Small intestine (tissue), 7 donors: Measurements from ENCODE around the gene USP12. TPM values are rescaled to one million over a fixed set of nuclear protein-coding genes. Genes with fewer than 3 reads are reported as not detected.

Experiments
- DNase-seq, 2 donors: peaks; one replicate each; pipeline versions ENCODE4 v3.0.0 to v3.0.0-alpha.2; 2013
- FAIRE-seq: peaks from 2 replicates; lab custom pipeline; 2012; peaks lifted over from hg19 to GRCh38; lab: Jason Lieb, UNC
- H3K27ac ChIP-seq, 3 donors: one replicate each; pipeline ENCODE4 v1.5.1; 2013; ENCODE audit warnings: low read length in 2 of 3, mild to moderate bottlenecking in 2 of 3, control low read depth in 1 of 3, inconsistent platforms in 1 of 3, low read depth in 1 of 3, moderate library complexity in 1 of 3
- H3K27me3 ChIP-seq, 3 donors: one replicate each; pipeline ENCODE4 v1.6.1; 2013; ENCODE audit warnings: low read length in 3 of 3, inconsistent platforms in 1 of 3; ENCODE audit not compliant: control insufficient read depth in 3 of 3, insufficient read depth in 3 of 3
- H3K36me3 ChIP-seq, 3 donors: one replicate each; pipeline ENCODE4 v1.6.1; 2013; ENCODE audit warnings: low read length in 3 of 3, inconsistent platforms in 1 of 3, low read depth in 1 of 3, mild to moderate bottlenecking in 1 of 3, moderate library complexity in 1 of 3; ENCODE audit not compliant: control insufficient read depth in 3 of 3, insufficient read depth in 2 of 3
- H3K4me1 ChIP-seq, 3 donors: one replicate each; pipeline ENCODE4 v1.6.1; 2013; ENCODE audit warnings: low read length in 2 of 3, inconsistent platforms in 1 of 3, low read depth in 1 of 3, mild to moderate bottlenecking in 1 of 3, moderate library complexity in 1 of 3; ENCODE audit not compliant: control insufficient read depth in 3 of 3, insufficient read depth in 2 of 3
- H3K4me3 ChIP-seq, 3 donors: one replicate each; pipeline ENCODE4 v1.5.1; 2013; ENCODE audit warnings: low read length in 3 of 3, control low read depth in 1 of 3, inconsistent platforms in 1 of 3, low read depth in 1 of 3, mild to moderate bottlenecking in 1 of 3, moderate library complexity in 1 of 3
- H3K9me3 ChIP-seq, 2 donors: one replicate each; pipeline ENCODE4 v1.6.1; 2013; ENCODE audit warnings: low read depth in 1 of 2, low read length in 1 of 2; ENCODE audit not compliant: control insufficient read depth in 2 of 2, insufficient read depth in 1 of 2
- WGBS, 3 donors: extraction: QIAGEN DNeasy Blood & Tissue Kit; methylation state at CpG; one replicate each; pipeline ENCODE4 v1.1.7; 2013; 5-methylcytosine and 5-hydroxymethylcytosine counted together
- polyA plus RNA-seq, 4 donors: library from polyadenylated mRNA; stranded (reverse) in 3 of 4; unstranded in 1 of 4; fragments of 200-250 nt in 3 of 4; fragments of 120-200 nt in 1 of 4; gene quantifications; one replicate each; pipeline versions ENCODE4 v1.2.1 to v1.2.3, GENCODE V29; 2013
- donor health status: healthy with polysubstance abuse.
- donor health status: control.
- donor health status: control.
- donor health status: Bipolar disorder and iron deficiency.
- donor health status: healthy.

The USP12 gene
- polyA plus RNA-seq, 4 donors: 12.3 to 45.6 (median 20.7) TPM

- no peaks in the 10 kb centered on the region for H3K36me3 ChIP-seq
- H3K9me3 ChIP-seq: no peaks in the 10 kb centered on the region
- DNase-seq (no peak), FAIRE-seq (no peak)
- no peaks in the 10 kb centered on the region for H3K4me1 ChIP-seq
- H3K4me3 ChIP-seq: no peak overlapping the region
- 67 to 82% (median 81%) methylated on average over 8 of the region's 8 CpGs for WGBS, 3 donors
- peaks cover 0 to 7% (median 0%) of the 10 kb centered on the region in 3 donors for H3K27me3 ChIP-seq
- H3K27ac ChIP-seq: no peak overlapping the region
Measured at GRCh38 chr13:27036236-27036981, 135.2 kb downstream of the USP12 start.

- no peak for FAIRE-seq
- H3K27ac ChIP-seq: no peak overlapping the region
- 92 to 94% (median 92%) methylated on average over 11 of the region's 11 CpGs for WGBS, 3 donors
- DNase-seq: no peak
- H3K4me3 ChIP-seq: no peak overlapping the region
- peaks cover 0 to 7% (median 0%) of the 10 kb centered on the region in 3 donors for H3K27me3 ChIP-seq
- no peaks in the 10 kb centered on the region for H3K36me3 ChIP-seq
- H3K4me1 ChIP-seq: no peaks in the 10 kb centered on the region
- H3K9me3 ChIP-seq: no peaks in the 10 kb centered on the region
Measured at GRCh38 chr13:27035892-27036235, 135.7 kb downstream of the USP12 start.

GRCh38 chr13:27034678-27035111 is 136.9 kb downstream of the USP12 start:
- H3K27ac ChIP-seq: no peak overlapping the region
- peak overlapping the region in 1 of 3 donors; percentile 19 for H3K4me3 ChIP-seq

DNA sequence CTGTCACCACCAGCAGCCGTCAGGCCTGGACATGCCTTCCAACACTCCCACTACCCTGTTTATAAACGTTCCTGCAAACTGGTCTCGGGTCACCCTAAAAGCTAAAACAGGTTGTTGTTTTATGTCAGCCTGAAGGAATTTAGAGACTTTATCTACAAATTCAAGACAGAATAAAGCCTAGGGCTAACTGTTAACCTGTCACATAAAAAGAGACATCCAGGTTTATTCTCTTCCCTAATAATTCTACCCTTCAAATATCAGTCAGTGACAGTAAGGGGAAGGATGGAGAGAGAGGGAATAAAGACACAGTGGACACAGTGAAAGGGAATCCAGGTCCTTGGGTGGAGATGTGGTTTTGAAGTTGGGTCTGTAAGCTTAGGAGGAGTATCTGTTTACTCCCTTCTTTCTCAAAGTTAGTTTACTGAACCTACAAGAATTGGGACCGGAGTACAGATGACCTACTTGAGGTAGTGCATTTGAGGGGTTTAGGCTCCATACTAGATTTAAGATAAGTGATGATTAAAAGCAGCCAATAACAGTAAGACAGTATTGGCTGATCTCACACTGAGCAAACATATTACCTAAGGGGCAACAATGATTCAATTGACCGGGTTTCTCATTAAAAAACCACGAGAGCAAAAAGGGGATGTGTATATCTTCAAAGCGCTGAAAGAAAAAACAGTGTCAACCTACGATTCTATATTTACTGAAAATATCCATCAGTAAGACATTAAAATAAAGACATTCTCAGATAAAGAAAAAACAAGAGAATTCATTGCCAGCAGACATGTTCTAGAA is 142.7 kb downstream of the USP12 start:
- WGBS, 3 donors: 66 to 75% (median 74%) methylated on average over 8 of the region's 8 CpGs
- DNase-seq (no peak), FAIRE-seq (no peak)

More at GRCh38 chr13:27034678-27035111, 136.9 kb downstream of the USP12 start:
- no peak for DNase-seq
- Histone ChIP-seq H3K27me3 (peaks cover 0 to 7% (median 0%) of the 10 kb centered on the region in 3 donors), H3K36me3 (no peaks in the 10 kb centered on the region), H3K9me3 (no peaks in the 10 kb centered on the region), H3K4me1 (no peaks in the 10 kb centered on the region)
- no peak for FAIRE-seq
- 37 to 55% (median 48%) methylated on average over 18 of the region's 18 CpGs for WGBS, 3 donors

DNA sequence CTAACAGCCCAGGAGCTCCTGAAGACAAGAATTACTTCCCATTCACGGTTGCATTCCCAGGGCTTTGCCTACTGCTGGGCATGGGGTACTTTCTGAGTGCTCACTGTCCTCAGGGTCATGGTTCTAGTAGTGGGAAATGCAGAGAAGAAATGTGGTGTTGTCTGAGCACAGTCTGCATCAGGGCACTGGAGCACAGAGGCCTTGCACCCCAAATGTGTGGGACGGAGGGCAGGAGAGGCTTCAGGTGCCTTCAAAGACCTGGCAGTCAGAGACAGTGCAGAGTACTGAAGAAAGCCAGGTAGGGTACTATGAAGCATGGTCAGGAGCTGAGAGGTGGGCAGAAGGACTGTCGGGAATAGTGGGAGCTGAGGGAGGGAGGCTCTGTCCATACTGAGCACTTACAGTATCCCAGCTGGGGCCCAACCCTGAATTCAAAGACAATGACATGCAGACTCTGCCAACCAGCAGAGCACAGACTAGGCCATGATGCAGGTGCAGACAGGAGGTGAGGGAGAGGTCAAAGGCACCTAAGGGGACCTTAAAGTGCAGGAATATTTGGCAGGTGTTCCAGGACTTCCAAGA is 144.4 kb downstream of the USP12 start:
- H3K27me3 ChIP-seq: no peaks in the 10 kb centered on the region
- no peak overlapping the region for H3K27ac ChIP-seq
- H3K36me3 ChIP-seq: no peaks in the 10 kb centered on the region
- no peak for FAIRE-seq
- H3K9me3 ChIP-seq: no peaks in the 10 kb centered on the region
- H3K4me3 ChIP-seq: no peak overlapping the region
- DNase-seq: no peak
- peaks cover 0 to 4% (median 4%) of the 10 kb centered on the region in 3 donors for H3K4me1 ChIP-seq
- WGBS, 3 donors: 60 to 84% (median 68%) methylated on average over 3 of the region's 3 CpGs

More for the DNA sequence above, 142.7 kb downstream of the USP12 start:
- Histone ChIP-seq H3K9me3 (no peaks in the 10 kb centered on the region), H3K4me1 (no peaks in the 10 kb centered on the region), H3K27ac (no peak overlapping the region), H3K4me3 (no peak overlapping the region), H3K27me3 (no peaks in the 10 kb centered on the region), H3K36me3 (no peaks in the 10 kb centered on the region)

GRCh38 chr13:27026396-27026795 is 145.2 kb downstream of the USP12 start:
- no peak for FAIRE-seq
- 69 to 76% (median 75%) methylated on average over 6 of the region's 6 CpGs for WGBS, 3 donors
- DNase-seq: no peak

DNA sequence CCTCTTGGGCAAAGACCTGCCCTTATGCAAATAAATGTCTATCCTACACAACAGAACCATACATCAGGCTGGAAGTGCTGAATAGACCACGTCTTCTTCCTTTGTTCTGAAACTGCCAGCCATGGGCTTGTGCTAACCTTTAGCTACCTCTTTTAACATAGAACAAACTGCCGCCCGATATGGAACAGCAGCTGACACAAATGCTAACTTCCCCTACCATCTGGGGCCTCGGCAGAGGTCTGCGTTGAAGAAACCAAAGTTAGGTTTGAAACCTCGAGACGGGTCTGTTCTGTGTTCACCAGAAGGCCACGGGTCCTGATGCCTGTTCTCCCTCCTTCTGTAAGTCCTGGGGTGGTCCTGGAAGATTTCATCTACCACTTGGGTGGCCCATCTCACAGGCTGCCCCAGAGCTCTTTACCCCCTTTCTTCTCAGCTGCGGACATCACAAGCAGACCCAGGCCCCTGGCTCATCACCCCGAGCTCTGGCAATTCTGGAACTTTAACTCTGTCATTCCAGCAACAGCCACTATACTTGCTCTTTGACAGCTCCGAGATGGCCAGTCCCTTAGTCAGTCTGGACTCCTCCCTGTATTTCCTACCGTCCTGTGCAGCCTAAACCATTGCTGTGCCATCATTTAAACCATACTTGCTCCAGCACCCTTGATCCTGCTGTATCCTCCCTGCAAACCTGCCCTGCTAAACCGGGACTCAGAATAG is 146.7 kb downstream of the USP12 start:
- Histone ChIP-seq H3K4me1 (peaks cover 0 to 4% (median 4%) of the 10 kb centered on the region in 3 donors), H3K4me3 (no peak overlapping the region), H3K27ac (no peak overlapping the region), H3K9me3 (no peaks in the 10 kb centered on the region), H3K36me3 (no peaks in the 10 kb centered on the region), H3K27me3 (no peaks in the 10 kb centered on the region)
- FAIRE-seq (no peak), DNase-seq (no peak)
- 70 to 89% (median 78%) methylated on average over 13 of the region's 13 CpGs for WGBS, 3 donors

More at GRCh38 chr13:27026396-27026795, 145.2 kb downstream of the USP12 start:
- Histone ChIP-seq H3K27me3 (no peaks in the 10 kb centered on the region), H3K4me1 (peaks cover 0 to 4% (median 4%) of the 10 kb centered on the region in 3 donors), H3K36me3 (no peaks in the 10 kb centered on the region), H3K9me3 (no peaks in the 10 kb centered on the region), H3K27ac (no peak overlapping the region), H3K4me3 (no peak overlapping the region)

DNA sequence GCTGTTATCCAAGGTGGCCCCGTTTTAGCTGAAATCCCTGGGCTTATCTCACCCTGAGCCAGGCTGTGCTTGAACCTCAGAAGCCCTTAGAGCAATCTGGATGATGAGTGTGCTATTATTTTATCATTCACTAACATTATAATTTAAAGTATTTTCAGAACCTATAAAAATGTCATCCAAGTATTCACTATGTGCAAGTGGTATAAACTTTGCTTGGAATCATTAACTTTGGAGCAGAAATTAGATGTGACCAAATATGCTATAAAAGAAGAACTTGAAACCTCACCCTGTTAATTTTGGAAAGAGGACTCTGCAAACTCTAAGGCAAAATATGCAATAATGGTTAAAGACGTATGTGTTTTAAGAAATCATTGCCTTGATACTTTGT is 147.5 kb downstream of the USP12 start:
- FAIRE-seq: no peak
- WGBS, 3 donors: 79 to 83% (median 80%) methylated on average over 2 of the region's 2 CpGs

More for the DNA sequence above, 147.5 kb downstream of the USP12 start:
- Histone ChIP-seq H3K4me3 (no peak overlapping the region), H3K27ac (no peak overlapping the region), H3K36me3 (no peaks in the 10 kb centered on the region), H3K9me3 (no peaks in the 10 kb centered on the region), H3K4me1 (peaks cover 0 to 4% (median 4%) of the 10 kb centered on the region in 3 donors), H3K27me3 (no peaks in the 10 kb centered on the region)
- no peak for DNase-seq
